Esophagus squamous epithelium (tissue), 5 donors: Measurements from ENCODE around the gene WFDC2. TPM values are rescaled to one million over a fixed set of nuclear protein-coding genes. Genes with fewer than 3 reads are reported as not detected.

Source experiments
- DNase-seq: peaks from one replicate; lab custom pipeline; 2025; lab: John Stamatoyannopoulos, UW
- H3K27ac ChIP-seq, 4 donors: fragments of 200-600 bp; sonication (generic); one replicate each; pipeline ENCODE4 v1.5.1; 2016 to 2019; ENCODE audit warnings: mild to moderate bottlenecking in 1 of 4
- H3K27me3 ChIP-seq, 4 donors: fragments of 200-600 bp; sonication (generic); 1 replicate in 3 of 4; 2 replicates in 1 of 4; pipeline versions ENCODE4 v1.5.1 to v1.6.0; 2017 to 2021; ENCODE audit warnings: antibody characterized with exemption in 1 of 4
- H3K36me3 ChIP-seq, 3 donors: fragments of 200-600 bp; sonication (generic); one replicate each; pipeline ENCODE4 v1.5.1; 2016 to 2019
- H3K4me1 ChIP-seq, 3 donors: fragments of 200-600 bp; sonication (generic); one replicate each; pipeline ENCODE4 v1.5.1; 2017 to 2019
- H3K4me3 ChIP-seq, 4 donors: fragments of 200-600 bp; sonication (generic); 1 replicate in 3 of 4; 2 replicates in 1 of 4; pipeline ENCODE4 v1.5.1; 2016 to 2019; ENCODE audit warnings: mild to moderate bottlenecking in 2 of 4, moderate library complexity in 1 of 4
- H3K9me3 ChIP-seq, 3 donors: fragments of 200-600 bp; sonication (generic); one replicate each; pipeline ENCODE4 v1.5.1; 2016 to 2019
- CTCF ChIP-seq, 6 experiments: fragments of 450-650 bp in 4 of 6; fragments of 200-600 bp in 2 of 6; sonication (generic) in 2 of 6; IDR thresholded peaks; one replicate each; pipeline ENCODE4 v1.5.1; 2016 to 2019; ENCODE audit warnings: antibody characterized with exemption in 6 of 6, mild to moderate bottlenecking in 4 of 6, moderate library complexity in 4 of 6
- POLR2A ChIP-seq, 4 donors: fragments of 450-650 bp; IDR thresholded peaks; one replicate each; pipeline ENCODE4 v1.6.1; 2017; ENCODE audit warnings: antibody characterized with exemption in 4 of 4, mild to moderate bottlenecking in 4 of 4, moderate library complexity in 3 of 4
- WGBS, 2 donors: methylation state at CpG; one replicate each; pipeline ENCODE4 v1.1.5; 2018; 5-methylcytosine and 5-hydroxymethylcytosine counted together
- intact Hi-C: fragments of 100-400 bp; cut with DNase I; formaldehyde crosslinking; loops from one replicate; pipeline ENCODE4 v1.15.0; 2022
- total RNA-seq, 4 donors: library from RNA; depleted of rRNA; stranded (reverse); fragments of >200 nt; gene quantifications; one replicate each; pipeline ENCODE4 v1.1.0, GENCODE V29; 2016
- donor health status: DM: yes; HTN: yes; CAD: no.

The WFDC2 gene, protein sequence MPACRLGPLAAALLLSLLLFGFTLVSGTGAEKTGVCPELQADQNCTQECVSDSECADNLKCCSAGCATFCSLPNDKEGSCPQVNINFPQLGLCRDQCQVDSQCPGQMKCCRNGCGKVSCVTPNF
- total RNA-seq: 10 to 100 TPM in 1 of 4 donors, under 1 TPM in 1, not detected in 2; 0.99 to 37.7 TPM

- H3K4me1 ChIP-seq: peaks cover 17 to 22% (median 19%) of the 10 kb centered on the region in 3 donors
- H3K27me3 ChIP-seq: peaks cover 0 to 80% (median 3%) of the 10 kb centered on the region in 4 donors
- 0 to 22% methylated on average over 5 to 7 of the region's 54 CpGs for WGBS, 2 donors
- intact Hi-C loops: loop anchor here (10.0 kb wide), 1 partner anchor 305 kb away; no protein-coding TSS in a partner anchor
- no peaks in the 10 kb centered on the region for H3K9me3 ChIP-seq
- H3K4me3 ChIP-seq: peak within 1 kb of the TSS; percentile 31 to 70 (median 52)
- TF ChIP-seq POLR2A (IDR thresholded peaks at IDR 0.05) (no peak), CTCF (IDR thresholded peaks at IDR 0.05) (no peak)
- no peak for DNase-seq
- no peaks in the 10 kb centered on the region for H3K36me3 ChIP-seq
- peak within 1 kb of the TSS; percentile 54 to 77 (median 68) for H3K27ac ChIP-seq
Observed at GRCh38 chr20:45469336-45470261, at the start of gene WFDC2. Gene WFDC2, plus strand, starts transcription at chr20:45469753. Its CDS starts 29 bp downstream, at chr20:45469782.

DNA sequence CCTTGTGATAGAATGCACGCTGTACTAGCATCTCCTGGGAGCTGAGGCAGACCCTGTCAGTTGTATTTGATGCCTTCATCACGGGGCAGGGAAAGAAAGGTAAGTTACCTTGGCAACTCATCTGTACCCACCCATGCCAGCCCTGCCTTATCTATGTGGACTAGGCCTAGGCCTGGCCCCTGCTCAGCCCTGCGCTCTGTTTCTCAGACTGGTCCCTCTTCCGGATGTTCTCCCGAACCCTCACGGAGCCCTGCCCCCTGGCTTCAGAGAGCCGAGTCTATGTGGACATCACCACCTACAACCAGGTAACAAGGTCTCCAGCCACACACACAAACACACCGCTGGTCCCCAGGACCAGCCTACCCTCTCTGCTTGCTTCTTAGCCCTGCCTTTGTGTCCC lies 49.4 kb upstream of the WFDC2 start:
- TF ChIP-seq CTCF (IDR thresholded peaks at IDR 0.05) (no peak), POLR2A (IDR thresholded peaks at IDR 0.05) (no peak)
- 91 to 92% methylated on average over 8 of the region's 8 CpGs for WGBS, 2 donors
- H3K27me3 ChIP-seq: no peaks in the 10 kb centered on the region
- no peak overlapping the region for H3K4me3 ChIP-seq
- peaks cover 23 to 48% (median 23%) of the 10 kb centered on the region in 3 donors for H3K4me1 ChIP-seq
- no peak for DNase-seq
- H3K9me3 ChIP-seq: no peaks in the 10 kb centered on the region
- peak overlapping the region; percentile 28 to 90 (median 80) for H3K27ac ChIP-seq
- intact Hi-C loops: no loop called here
- peaks cover 16 to 71% (median 43%) of the 10 kb centered on the region in 3 donors for H3K36me3 ChIP-seq

DNA sequence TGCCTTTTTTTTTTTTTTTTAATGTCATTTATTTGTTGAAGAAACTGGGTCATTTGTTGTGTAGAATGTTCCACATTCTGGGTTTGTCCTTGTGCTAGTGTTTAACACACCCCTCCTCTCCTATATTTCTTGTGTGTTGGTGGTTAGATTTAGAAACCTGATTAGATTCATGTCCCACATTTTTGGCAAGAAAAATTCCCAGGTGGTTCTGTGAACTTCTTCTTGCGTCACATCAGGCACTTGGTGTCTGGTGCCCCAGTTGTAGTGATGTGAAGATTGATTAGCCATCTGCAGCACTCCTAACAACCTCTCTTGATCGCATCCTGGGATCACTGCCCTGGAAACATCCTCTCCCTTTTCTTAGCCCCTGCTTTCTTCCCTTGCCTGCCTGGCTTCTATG lies 45.9 kb upstream of the WFDC2 start:
- intact Hi-C loops: no loop called here
- Histone ChIP-seq H3K9me3 (no peaks in the 10 kb centered on the region), H3K36me3 (peaks cover 16 to 90% (median 51%) of the 10 kb centered on the region in 3 donors), H3K4me1 (peaks cover 7 to 18% (median 16%) of the 10 kb centered on the region in 3 donors), H3K27me3 (no peaks in the 10 kb centered on the region), H3K27ac (no peak overlapping the region), H3K4me3 (no peak overlapping the region)
- DNase-seq: no peak
- TF ChIP-seq POLR2A (IDR thresholded peaks at IDR 0.05) (no peak), CTCF (IDR thresholded peaks at IDR 0.05) (no peak)
- WGBS, 2 donors: 89 to 100% methylated on average over 2 of the region's 2 CpGs

GRCh38 chr20:45425561-45425960 lies 44.0 kb upstream of the WFDC2 start:
- peaks cover 16 to 72% (median 47%) of the 10 kb centered on the region in 3 donors for H3K36me3 ChIP-seq
- WGBS, 2 donors: 86 to 90% methylated on average over 9 to 17 of the region's 17 CpGs

More at GRCh38 chr20:45425561-45425960, 44.0 kb upstream of the WFDC2 start:
- Histone ChIP-seq H3K4me1 (peaks cover 0 to 4% (median 0%) of the 10 kb centered on the region in 3 donors), H3K27ac (no peak overlapping the region), H3K4me3 (no peak overlapping the region), H3K27me3 (no peaks in the 10 kb centered on the region), H3K9me3 (no peaks in the 10 kb centered on the region)
- DNase-seq: no peak
- no peak for TF ChIP-seq CTCF (IDR thresholded peaks at IDR 0.05)
- TF ChIP-seq POLR2A (IDR thresholded peaks at IDR 0.05): no peak
- intact Hi-C loops: no loop called here
